Fibroblast of the conjunctiva (primary cell): ENCODE results near the gene FILIP1L.

Source experiments
- DNase-seq: peaks from one replicate; pipeline ENCODE4 v3.0.0-alpha.2; 2010; ENCODE audit warnings: low read depth

Gene FILIP1L

DNA sequence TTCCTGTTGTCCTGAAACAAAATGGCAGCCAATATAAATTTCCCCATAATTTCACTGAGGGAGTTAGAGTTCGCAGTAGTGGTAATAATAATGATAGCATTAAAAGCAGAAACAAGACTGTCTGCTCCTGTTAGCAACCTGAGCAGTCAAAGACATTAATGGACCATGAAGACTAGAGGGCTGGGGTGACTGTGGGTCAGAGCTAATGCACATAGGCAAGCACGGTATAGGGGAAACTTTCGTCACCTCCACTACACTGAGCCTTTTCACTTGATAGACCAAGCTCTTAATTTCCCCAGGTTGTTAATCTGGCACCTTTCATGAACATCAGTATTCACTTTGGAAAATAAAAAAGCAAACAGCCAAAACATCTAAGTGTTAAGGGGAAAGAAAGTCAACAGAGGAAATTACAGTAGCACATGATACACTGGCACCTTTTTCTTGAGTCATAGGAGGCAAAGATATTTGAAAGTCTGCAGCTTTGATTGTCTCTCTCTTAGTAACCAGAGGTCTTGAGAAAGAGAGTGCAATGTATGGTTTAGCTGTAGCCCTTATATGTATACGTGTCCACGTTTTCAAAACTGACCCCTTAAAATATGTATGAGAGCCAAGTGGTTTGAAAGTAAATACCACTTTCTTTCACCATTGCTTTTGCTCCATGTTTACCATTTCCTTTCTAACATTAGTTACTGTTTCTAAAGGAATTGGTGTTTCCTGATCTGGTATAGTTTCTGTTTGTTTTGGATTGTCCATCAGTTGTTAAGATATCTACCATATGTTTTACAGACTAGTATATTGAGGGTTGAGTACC is 104.8 kb downstream of the FILIP1L start:
- DNase-seq: no peak

DNA sequence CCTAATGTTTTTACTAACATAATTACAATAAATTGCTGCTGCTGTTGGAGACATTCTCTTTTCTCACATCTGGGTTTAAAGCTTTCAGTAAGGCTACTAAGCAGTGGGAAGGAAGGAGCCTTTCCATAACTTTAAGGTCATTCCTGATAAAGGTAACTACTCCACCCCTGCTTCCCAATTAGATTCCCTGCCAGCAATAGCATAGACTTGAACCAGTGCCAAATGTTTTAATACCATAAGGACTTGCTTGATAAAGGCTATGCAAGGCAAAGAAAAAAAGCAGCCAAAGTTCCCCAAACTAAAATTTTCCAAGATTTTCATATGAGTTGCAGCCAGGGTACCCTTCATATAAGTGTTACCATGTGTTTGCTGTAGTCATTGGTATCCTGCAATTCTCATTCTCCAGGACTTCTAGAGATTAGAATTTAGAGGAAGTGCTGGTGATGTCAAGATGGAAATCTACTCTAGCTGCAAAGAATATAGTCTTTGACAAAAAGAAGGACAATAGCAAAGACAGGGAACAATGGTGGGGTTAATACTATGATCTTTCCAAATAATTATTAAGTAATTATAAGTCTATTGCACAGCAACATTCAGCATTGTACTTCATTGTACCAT is 106.1 kb downstream of the FILIP1L start:
- DNase-seq: no peak

DNA sequence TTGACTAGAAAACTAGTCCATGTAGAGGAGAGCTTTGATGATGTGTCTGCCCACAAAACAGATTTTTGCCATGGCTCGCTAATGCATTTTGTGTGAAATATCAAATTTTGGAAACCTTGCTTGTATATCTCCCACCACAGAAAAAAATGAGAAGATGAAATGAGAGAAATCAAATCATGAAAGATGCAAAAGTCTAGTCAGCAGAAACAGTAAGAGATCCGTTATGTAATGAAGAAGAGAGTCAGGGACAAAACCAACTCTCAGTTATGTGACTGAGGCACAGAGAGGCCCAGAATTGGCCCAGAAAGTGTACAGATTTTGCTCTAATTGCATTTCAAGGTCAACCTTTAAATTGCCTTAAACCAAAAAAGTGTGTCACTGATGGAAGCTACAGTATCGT is 107.0 kb downstream of the FILIP1L start:
- DNase-seq: no peak

DNA sequence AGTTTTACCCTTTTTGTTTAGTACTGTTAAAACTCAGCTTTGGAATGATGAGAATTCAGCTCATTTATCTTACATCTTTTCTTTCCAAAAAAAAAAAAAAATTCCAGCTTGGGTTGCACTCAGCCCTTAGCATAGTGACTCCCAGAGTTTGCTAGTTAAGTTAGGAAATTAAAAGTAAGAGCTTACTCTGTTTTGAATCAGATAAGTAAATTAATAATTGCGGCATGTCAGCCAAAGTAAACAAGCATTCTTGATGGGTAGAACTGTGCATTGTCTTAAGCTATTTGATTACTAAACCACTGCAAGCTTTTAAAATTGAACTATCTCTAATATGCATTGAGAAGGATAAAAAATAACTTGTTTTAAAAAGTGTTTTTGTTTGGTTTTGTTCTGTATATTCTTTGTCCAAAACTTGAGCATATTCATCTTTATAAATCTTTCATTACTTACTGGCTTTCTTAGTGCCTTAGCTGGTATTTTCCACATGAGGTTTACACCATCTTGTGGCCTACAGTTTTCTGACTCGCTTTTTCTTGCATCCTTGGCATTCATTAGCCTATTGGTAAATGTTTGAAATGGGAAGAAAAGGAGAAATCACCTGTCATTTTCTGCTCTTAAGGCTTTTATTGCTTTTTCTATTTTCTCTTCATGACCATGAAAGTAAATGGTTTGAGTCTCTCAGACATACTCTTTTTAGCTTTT is 107.6 kb downstream of the FILIP1L start:
- DNase-seq: peak; percentile 29

DNA sequence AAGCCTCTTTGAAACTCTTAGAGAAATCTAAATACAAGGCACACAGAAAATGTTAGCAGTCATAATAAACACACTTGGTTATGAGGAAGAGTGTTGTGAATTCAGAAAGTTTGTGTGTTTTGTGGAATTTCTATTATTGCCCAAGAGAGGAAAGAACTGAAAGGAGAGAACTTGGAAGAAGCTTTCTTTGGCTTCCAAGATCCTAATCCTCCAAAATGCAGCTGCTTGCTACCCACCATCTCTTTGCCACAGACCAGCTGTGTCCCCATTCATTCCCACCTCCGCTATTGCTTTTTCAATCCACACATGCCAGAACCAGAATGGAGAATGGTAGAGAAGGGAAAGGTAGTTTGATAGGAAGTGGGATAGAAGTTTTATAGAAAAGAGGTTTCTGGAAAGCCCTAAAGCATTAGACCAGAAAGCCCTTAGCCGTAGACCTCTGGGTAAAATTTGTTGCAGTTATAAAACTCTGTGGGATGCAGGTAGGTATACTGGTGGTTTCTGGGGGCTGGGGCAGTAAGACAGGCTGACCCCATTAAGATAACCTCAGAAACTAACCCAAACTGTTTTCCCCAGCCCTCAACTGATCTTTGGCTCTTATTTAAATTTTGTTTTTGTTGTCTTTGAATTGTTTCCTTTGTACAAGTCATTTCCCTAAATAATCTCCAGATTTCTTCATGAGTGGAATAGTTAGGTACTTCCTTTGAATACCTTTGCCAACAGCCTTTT is 108.5 kb downstream of the FILIP1L start:
- no peak for DNase-seq

DNA sequence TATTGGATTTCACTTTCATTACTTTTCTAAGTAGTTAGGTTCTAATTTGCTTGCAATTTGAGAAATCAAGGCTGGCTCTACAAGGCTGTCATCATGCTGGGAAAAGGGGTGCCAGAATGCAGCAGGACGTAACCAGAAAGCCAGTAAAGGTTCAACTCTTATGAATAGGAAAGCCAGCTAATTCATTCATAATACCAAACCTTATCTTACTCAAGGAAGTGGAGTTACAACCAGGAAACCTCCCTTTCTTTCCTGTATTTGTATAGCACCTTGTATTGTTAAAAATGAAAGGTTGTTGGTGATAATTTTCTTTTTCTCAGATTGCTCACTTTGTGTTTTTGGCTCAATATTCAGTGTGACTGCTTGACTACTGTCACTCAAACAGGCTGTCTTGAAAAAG is 109.4 kb downstream of the FILIP1L start:
- no peak for DNase-seq

DNA sequence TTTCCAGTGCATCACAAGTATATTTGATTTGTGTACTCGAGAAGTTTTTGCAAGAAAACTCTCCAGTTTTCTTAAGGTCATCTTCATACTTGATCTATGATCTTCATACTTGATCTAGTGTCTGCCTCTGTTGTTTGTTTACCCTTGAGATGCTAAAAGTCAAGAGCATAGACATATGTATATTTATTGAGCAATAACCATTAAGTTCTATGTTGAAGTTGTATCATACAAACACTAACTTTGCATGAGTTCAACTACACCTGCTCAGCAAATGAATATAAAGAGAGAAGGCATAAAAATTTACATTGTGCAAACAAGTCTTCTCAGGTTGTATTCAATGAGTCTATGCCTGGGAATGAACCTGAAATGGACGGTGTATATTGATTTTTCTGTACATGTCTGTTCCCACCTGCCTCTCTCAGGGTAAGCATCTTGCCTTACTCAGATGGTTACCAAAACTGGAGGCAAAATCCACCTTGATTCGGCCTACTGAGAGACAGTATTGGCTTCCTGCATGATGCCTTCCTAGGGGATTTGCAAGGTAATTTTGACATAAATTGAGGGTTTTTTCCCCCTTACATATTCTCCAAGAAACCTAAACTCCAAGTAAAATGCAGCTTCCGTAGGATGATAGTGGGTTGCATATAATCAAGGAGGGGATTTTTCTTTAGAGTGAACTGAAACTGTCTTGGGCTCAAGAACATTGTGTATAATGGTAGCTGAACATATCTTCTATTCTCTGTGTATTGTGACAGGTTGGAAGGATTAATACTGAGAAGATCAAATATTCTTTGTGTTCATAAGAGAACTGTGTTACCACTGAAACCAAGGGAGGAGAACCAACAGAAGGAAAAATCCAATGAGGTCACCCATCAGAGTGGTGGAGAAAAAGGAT is 110.4 kb downstream of the FILIP1L start:
- DNase-seq: no peak

DNA sequence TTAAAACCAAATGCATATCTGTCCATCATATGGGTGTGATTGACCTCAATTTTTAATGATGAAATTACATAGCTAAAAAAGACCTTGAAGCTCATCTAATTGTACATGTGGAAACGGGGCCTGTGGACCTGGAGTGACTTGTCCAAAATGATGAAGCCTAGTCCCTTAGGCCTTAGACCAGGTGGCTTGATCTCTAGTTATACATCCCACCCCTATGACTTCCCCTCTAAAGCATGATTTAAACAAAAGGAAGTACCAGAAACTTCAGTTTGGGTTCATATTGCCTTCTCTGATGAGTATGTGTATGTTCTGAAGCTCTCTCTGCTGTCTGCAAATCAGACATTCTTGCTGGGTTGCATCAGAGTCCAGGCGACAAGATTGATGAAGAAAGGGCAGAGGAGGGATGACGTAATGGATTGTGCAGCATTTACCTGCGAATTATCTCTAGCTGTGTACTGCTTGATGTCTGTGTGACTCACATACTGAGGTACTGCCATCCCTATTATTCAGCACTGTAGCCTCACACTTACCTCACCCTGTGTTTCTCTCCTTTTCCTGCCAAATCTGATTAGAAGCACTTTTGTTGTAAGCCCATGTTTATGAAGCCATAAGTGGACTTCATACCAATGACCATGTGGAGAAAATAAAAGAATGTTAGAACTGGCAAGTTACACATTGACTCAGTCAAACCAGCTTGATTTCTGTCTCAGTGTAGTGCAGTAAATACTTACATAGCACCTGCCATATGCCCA is 111.5 kb downstream of the FILIP1L start:
- DNase-seq: peak; percentile 47

DNA sequence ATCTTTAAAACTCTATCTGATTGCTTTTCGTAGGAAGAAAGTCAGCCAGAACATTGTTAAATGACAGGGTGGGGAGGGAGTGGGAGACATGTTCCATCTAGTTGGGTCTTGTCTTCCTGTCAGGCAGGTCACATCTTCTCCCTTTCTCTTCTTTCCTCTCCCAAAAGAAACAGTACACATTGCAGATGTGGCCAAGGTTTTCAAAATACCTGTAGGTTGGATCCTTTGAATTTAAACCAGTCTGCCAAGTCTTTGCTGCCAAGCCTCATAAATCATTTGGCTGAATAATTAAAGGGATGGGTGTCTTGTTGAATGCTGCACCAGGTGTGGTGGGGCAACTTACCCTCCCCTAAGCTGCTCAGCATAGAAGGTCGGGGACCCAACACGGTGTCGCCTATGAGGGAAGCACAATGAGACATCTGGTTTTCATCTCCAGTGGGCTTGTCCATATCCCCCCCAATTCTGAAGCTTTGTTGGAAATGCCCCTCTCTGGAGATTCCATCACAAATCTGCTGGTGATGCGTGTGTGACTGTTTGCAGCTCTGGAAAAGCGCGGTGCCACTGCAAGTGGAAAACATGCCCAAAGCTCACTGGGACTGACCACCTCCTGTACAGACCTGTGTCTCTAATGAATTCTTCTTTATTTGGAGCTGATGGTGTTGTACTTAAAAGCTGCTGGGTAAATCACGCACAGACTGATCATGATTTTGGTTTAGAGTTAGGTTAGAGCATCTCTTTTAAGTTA is 112.6 kb downstream of the FILIP1L start:
- DNase-seq: no peak

DNA sequence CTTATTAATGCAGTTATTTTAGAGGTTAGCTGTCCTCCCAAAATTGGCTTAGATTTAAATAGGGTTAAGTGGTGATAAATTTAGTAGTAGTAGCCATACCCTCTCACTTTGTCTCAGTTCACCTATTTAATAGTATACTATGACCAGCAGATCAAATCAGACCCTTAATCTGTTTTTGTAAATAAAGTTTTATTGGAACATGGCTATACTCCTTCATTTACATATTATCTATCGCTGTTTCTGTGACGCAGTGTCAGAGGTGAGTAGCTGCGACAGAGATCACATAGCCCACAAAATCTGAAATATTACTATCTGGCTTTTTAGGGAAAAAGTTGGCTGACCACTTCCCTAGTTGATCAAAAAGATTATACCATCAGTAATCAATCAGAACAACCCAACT is 113.2 kb downstream of the FILIP1L start:
- DNase-seq: no peak

DNA sequence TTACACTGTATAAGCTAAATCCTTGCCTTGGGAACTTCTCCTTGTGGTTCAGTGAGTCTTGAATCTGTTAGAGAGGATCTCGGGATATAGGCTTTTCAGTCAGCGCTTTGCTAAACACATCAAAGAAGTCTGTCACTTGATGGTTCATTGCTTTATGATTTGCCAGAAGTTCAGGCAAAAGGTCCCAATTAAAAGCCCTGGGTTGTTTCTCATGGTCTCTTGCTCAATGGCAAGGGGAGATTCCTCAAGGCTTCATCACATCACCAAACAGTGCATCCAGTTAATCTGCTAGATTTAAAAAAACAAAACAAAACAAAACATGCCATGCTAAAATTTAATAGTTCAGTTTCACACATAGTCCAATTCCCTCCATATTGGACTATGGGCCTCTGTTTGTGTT is 114.8 kb downstream of the FILIP1L start:
- no peak for DNase-seq

DNA sequence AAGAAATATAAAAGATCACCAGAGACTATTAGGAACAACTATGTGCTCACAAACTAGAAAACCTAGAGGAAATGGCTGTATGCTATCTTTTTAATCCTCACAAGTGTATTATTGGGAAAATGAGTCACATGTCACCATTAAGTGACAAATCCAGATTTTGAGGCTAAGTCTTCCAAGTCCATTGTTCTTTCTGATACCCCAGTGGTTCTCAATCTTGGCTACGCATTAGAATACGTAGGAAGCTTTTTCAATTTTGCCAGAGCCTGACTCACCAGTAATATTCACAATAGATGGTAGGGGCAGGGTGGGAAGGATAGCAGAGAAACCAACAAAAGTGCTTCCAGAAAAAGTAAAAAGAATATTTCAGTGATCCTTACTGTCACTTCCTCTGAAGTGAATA is 117.0 kb downstream of the FILIP1L start:
- no peak for DNase-seq

DNA sequence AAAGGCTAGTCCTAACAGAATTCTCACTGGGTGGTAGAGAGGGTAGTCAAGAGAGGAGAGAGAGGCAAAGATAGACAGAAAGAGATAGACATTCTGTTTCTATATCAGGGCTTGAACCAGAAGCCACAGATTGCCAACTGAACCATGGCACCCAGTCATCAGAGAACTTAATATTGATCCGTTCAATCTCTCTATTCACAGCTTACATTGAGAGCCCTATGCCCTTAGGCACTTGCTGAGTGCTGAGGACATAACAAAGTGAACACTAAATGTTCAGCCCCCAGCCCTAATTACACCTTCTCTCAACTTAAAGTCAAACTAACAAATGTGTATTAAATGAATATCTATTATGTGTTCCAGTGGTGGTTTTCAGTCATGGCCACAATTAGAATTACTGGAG is 124.1 kb downstream of the FILIP1L start:
- DNase-seq: no peak

DNA sequence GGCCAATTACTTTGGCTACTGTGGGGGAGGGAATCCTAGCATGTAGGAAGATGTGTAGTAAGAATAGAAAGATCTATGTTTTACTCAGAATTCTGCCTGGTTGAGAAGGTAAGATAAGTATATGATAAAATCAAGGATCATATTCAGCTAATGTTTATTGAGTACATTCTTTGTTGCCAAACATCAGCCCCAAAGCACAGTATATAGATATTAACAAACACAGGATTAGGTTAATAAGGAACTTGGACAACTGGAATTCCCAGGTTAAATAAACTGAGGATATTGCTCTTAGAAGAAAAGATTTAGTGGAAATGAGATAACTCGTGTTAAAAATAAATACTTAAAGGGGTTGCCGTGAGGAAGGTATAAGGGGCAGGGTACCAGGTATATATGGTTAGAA is 129.6 kb downstream of the FILIP1L start:
- DNase-seq: no peak

DNA sequence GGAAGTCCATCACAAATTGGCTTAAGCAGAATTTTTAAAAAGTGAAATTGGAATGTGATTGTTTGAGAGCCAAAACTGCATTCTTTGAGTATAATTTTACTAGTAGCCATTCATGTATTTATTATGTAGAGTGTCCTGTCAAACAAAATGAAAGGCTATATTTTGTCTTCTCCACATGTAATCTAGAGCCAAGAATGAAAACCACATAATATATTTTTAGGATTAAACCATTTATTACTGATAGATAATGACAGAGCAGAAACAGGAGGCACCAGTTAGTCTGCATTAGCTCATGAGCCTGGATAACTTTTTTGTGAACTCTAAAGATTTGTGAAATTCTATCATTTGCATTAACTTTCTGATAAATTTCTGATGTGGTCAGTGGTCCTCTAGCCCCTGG is 130.2 kb downstream of the FILIP1L start:
- no peak for DNase-seq

DNA sequence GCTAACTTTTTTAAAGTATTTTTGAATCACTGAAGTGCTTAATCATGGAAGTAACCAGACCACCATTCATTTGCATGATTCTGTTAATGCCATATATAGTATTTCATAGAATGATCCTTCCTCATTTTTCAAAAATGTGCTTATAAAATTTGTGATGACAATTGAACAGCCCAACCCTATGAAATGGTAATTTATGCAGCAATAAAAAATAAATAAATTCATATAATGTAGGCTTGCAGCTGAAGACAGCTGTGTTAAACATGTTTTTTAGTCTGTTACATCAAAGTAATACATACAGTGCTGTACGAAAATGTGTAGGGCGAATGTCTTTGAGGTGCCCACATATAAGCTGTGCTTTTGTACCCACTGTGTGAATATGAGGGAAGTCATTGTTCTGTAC is 131.7 kb downstream of the FILIP1L start:
- DNase-seq: no peak

DNA sequence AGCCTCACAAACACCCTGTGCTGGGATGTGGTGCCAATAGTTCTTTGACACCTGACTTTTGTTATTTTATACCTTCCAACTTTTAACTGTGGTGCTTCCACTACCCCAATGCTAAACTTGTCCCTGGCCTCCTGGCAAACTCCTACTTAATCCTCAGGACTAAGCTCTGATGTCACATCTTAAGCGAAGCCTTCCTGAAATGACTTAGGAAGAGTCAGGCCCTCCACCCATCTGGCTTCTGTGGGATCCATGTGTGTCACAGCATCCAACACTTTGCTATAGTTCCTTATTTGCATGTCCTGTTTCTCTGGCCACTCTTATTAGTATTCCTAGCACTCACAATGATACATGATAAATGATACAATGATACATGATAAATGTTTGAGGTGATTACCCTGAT is 133.2 kb downstream of the FILIP1L start:
- DNase-seq: no peak

DNA sequence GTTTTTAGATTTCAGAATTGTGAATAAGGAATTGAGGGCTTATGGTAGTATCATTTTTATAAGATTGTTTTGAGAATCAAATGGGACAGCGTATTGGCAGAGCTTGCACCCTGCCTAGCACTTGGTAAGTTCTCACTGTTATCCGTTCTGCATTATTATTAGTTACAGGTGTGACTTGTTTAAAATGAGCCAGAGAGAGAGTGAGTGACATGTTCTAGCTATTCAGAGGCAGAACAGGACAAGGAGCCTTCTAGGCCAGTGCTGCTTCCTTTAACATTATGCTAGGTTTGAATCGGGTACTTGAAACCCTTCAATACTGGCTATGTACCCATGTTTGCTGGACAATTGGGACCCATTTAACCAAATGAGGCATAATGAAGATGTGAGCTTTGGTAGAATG is 133.7 kb downstream of the FILIP1L start:
- DNase-seq: no peak

DNA sequence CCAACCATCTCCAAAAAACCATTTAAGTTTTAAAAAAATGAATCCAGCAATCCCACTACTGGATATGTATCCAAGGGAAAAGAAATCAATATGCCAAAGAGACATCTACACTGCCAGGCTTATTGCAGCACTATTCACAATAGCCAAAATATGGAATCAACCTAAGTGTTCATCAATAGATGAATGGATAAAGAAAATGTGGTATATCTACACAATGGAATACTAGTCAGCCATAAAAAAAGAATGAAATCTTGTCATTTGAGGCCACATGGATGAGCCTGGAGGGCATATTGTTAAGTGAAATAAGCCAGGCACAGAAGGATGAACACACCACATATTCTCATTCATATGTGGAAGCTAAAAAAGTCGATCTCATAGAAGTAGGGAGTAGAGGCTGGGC is 136.1 kb downstream of the FILIP1L start:
- DNase-seq: no peak

DNA sequence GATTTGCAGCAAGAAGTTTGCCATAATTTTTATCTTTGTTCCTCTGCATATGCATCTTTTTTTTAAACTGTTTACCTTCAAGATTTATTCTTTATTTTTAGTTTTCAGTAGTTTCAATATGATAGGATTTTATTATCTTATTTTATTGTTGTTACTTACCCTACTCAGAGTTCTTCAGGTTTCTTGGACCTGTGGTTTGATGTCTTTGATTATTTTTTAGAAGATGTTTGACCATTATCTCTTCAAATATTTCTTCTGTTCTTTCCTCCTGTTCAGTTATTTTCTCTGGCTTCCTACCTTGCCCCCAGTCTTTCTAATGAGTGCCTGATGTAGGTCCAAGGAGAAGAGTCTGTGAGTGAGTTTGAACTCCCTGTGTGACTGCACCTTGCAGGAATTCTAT is 137.7 kb downstream of the FILIP1L start:
- no peak for DNase-seq
